ENCODE results near the gene GSE1. TPM values are rescaled to one million over a fixed set of nuclear protein-coding genes. Genes with fewer than 3 reads are reported as not detected.

Gene GSE1
- total RNA-seq, 4 donors from 2014 or later, result 46.7 to 144 (median 96.9) TPM

- Histone ChIP-seq H3K4me1 (peaks cover 24% of the 10 kb centered on the region), H3K27me3 (no peaks in the 10 kb centered on the region), H3K36me3 (no peaks in the 10 kb centered on the region), H3K9me3 (no peaks in the 10 kb centered on the region), H3K4me3 (no peak overlapping the region), H3K27ac (no peak overlapping the region)
- 84% methylated on average over 5 of the region's 5 CpGs for WGBS
- TF ChIP-seq POLR2AphosphoS5 (IDR thresholded peaks at IDR 0.05) (no peak), CTCF (IDR thresholded peaks at IDR 0.05) (no peak), POLR2A (IDR thresholded peaks at IDR 0.05) (no peak)
- no peak for DNase-seq (ENCODE audit: low spot score in 2 of 2)
These were observed 15.1 kb downstream of the GSE1 start for GRCh38 chr16:85628265-85628556.

- DNase-seq (ENCODE audit: low spot score in 2 of 2), result no peak
- H3K27me3 ChIP-seq, result no peaks in the 10 kb centered on the region
- no peak overlapping the region for H3K27ac ChIP-seq
- peaks cover 20% of the 10 kb centered on the region for H3K4me1 ChIP-seq
- no peak overlapping the region for H3K4me3 ChIP-seq
- no peaks in the 10 kb centered on the region for H3K36me3 ChIP-seq
- no peaks in the 10 kb centered on the region for H3K9me3 ChIP-seq
- TF ChIP-seq CTCF (IDR thresholded peaks at IDR 0.05), result no peak
- WGBS, result 94% methylated on average over 14 of the region's 14 CpGs
These were observed 15.5 kb downstream of the GSE1 start for GRCh38 chr16:85628645-85629044.

- 100% methylated on average over 6 of the region's 10 CpGs for WGBS
- Histone ChIP-seq H3K4me1 (peaks cover 14% of the 10 kb centered on the region), H3K27me3 (no peaks in the 10 kb centered on the region), H3K4me3 (no peak overlapping the region), H3K36me3 (peaks cover 5% of the 10 kb centered on the region), H3K9me3 (no peaks in the 10 kb centered on the region), H3K27ac (no peak overlapping the region)
- DNase-seq (ENCODE audit: low spot score in 2 of 2), result no peak
- TF ChIP-seq POLR2AphosphoS5 (IDR thresholded peaks at IDR 0.05) (no peak), POLR2A (IDR thresholded peaks at IDR 0.05) (no peak), EP300 (IDR thresholded peaks at IDR 0.05) (no peak), CTCF (IDR thresholded peaks at IDR 0.05) (no peak)
These were observed 16.2 kb downstream of the GSE1 start for GRCh38 chr16:85629326-85629725.

GRCh38 chr16:85629853-85630252 lies 16.7 kb downstream of the GSE1 start:
- Histone ChIP-seq H3K4me3 (no peak overlapping the region), H3K9me3 (no peaks in the 10 kb centered on the region), H3K4me1 (peaks cover 13% of the 10 kb centered on the region), H3K27me3 (no peaks in the 10 kb centered on the region), H3K36me3 (peaks cover 7% of the 10 kb centered on the region), H3K27ac (no peak overlapping the region)
- WGBS, result 98% methylated on average over 5 of the region's 5 CpGs
- TF ChIP-seq EP300 (IDR thresholded peaks at IDR 0.05) (no peak), POLR2A (IDR thresholded peaks at IDR 0.05) (no peak)
- no peak for DNase-seq (ENCODE audit: low spot score in 2 of 2)

- no peak overlapping the region for H3K4me3 ChIP-seq
- 90% methylated on average over 4 of the region's 11 CpGs for WGBS
- TF ChIP-seq POLR2A (IDR thresholded peaks at IDR 0.05) (no peak), EP300 (IDR thresholded peaks at IDR 0.05) (no peak), CTCF (IDR thresholded peaks at IDR 0.05) (no peak), POLR2AphosphoS5 (IDR thresholded peaks at IDR 0.05) (no peak)
- H3K27ac ChIP-seq, result no peak overlapping the region
- peaks cover 7% of the 10 kb centered on the region for H3K36me3 ChIP-seq
- H3K4me1 ChIP-seq, result peaks cover 25% of the 10 kb centered on the region
- no peak for DNase-seq (ENCODE audit: low spot score in 2 of 2)
- H3K27me3 ChIP-seq, result no peaks in the 10 kb centered on the region
- H3K9me3 ChIP-seq, result no peaks in the 10 kb centered on the region
These were observed 18.1 kb downstream of the GSE1 start for GRCh38 chr16:85631230-85631629.

- H3K36me3 ChIP-seq, result peaks cover 7% of the 10 kb centered on the region
- WGBS, result 81% methylated on average over 14 of the region's 27 CpGs
- DNase-seq (ENCODE audit: low spot score in 2 of 2), result no peak
- H3K9me3 ChIP-seq, result no peaks in the 10 kb centered on the region
- H3K4me3 ChIP-seq, result no peak overlapping the region
- H3K27ac ChIP-seq, result no peak overlapping the region
- no peak for TF ChIP-seq CTCF (IDR thresholded peaks at IDR 0.05)
- no peak for TF ChIP-seq EP300 (IDR thresholded peaks at IDR 0.05)
- no peak for TF ChIP-seq POLR2A (IDR thresholded peaks at IDR 0.05)
- no peak for TF ChIP-seq POLR2AphosphoS5 (IDR thresholded peaks at IDR 0.05)
- H3K4me1 ChIP-seq, result peaks cover 22% of the 10 kb centered on the region
- H3K27me3 ChIP-seq, result no peaks in the 10 kb centered on the region
These were observed 18.8 kb downstream of the GSE1 start for GRCh38 chr16:85631802-85632393.
